Chondrocyte (in vitro differentiated cells): ENCODE data around the gene ARHGAP26. TPM values are rescaled to one million over a fixed set of nuclear protein-coding genes. Genes with fewer than 3 reads are reported as not detected.

Experiments used
- DNase-seq: peaks from one replicate; pipeline ENCODE4 v3.0.0; 2021; ENCODE audit warnings: mixed read lengths, low spot score
- H3K27ac Mint-ChIP-seq: one replicate; pipeline ENCODE4 v1.8.0; 2021; ENCODE audit warnings: mild to moderate bottlenecking, moderate library complexity, mixed read lengths; ENCODE audit not compliant: unreplicated experiment
- H3K27me3 Mint-ChIP-seq: 2 replicates; pipeline ENCODE4 v1.8.0; 2021; ENCODE audit warnings: low read depth, mixed read lengths
- H3K36me3 Mint-ChIP-seq: 2 replicates; pipeline ENCODE4 v1.8.0; 2021; ENCODE audit warnings: low read depth, mixed read lengths
- H3K4me1 Mint-ChIP-seq: 2 replicates; pipeline ENCODE4 v1.8.0; 2021; ENCODE audit warnings: low read depth, mild to moderate bottlenecking, mixed read lengths
- H3K4me3 Mint-ChIP-seq: one replicate; pipeline ENCODE4 v1.8.0; 2021; ENCODE audit warnings: mild to moderate bottlenecking, moderate library complexity, mixed read lengths; ENCODE audit not compliant: unreplicated experiment
- H3K9me3 Mint-ChIP-seq: 2 replicates; pipeline ENCODE4 v1.8.0; 2021; ENCODE audit warnings: low read depth, mixed read lengths
- CTCF ChIP-seq: fragments of 200-600 bp; sonication (generic); IDR thresholded peaks from 2 replicates; pipeline ENCODE4 v1.5.0; 2021; ENCODE audit warnings: antibody characterized with exemption, mild to moderate bottlenecking, moderate library complexity
- long read RNA-seq: library from polyadenylated mRNA; stranded (forward); transcript quantifications from one replicate; pipeline ENCODE4 v2.0.0, GENCODE V29; 2021
- total RNA-seq: library from RNA; stranded (reverse); gene quantifications from 3 replicates; pipeline ENCODE4 v1.2.1, GENCODE V29; 2021

Gene ARHGAP26
- 6.0 to 16.7 TPM (median 16.4 TPM) in 3 replicates for total RNA-seq
- long read RNA-seq, partial matches to known transcripts = 0 of 7 reads
- long read RNA-seq, other reads (novel, unspliced or antisense) = 5 of 7 reads

GRCh38 chr5:142769793-142770649 lies at the start of gene ARHGAP26:
ARHGAP26 (plus strand) TSS chr5:142770377; CDS start chr5:142770762, 385 bp downstream.
- H3K9me3 Mint-ChIP-seq = no peaks in the 10 kb centered on the region
- H3K27me3 Mint-ChIP-seq = no peaks in the 10 kb centered on the region
- peak; percentile 67 for TF ChIP-seq CTCF
- no peaks in the 10 kb centered on the region for H3K36me3 Mint-ChIP-seq
- DNase-seq = peak; percentile 98
- H3K27ac Mint-ChIP-seq = peak within 1 kb of the TSS; percentile 88
- peak within 1 kb of the TSS; percentile 96 for H3K4me3 Mint-ChIP-seq
- peaks cover 23% of the 10 kb centered on the region for H3K4me1 Mint-ChIP-seq

GRCh38 chr5:142720641-142721271 lies 49.4 kb upstream of the ARHGAP26 start:
- Mint-ChIP-seq H3K27ac (peak overlapping the region; percentile 41), H3K27me3 (no peaks in the 10 kb centered on the region), H3K4me3 (no peak overlapping the region), H3K9me3 (no peaks in the 10 kb centered on the region), H3K4me1 (peaks cover 61% of the 10 kb centered on the region), H3K36me3 (no peaks in the 10 kb centered on the region)
- TF ChIP-seq CTCF = no peak
- no peak for DNase-seq

GRCh38 chr5:142722146-142722545 lies 48.0 kb upstream of the ARHGAP26 start:
- H3K4me3 Mint-ChIP-seq = no peak overlapping the region
- H3K9me3 Mint-ChIP-seq = no peaks in the 10 kb centered on the region
- H3K4me1 Mint-ChIP-seq = peaks cover 69% of the 10 kb centered on the region
- DNase-seq = no peak
- no peak overlapping the region for H3K27ac Mint-ChIP-seq
- TF ChIP-seq CTCF = no peak
- no peaks in the 10 kb centered on the region for H3K36me3 Mint-ChIP-seq
- H3K27me3 Mint-ChIP-seq = no peaks in the 10 kb centered on the region

- Mint-ChIP-seq H3K9me3 (no peaks in the 10 kb centered on the region), H3K4me1 (peaks cover 65% of the 10 kb centered on the region), H3K27me3 (no peaks in the 10 kb centered on the region), H3K4me3 (no peak overlapping the region), H3K27ac (peak overlapping the region; percentile 29), H3K36me3 (no peaks in the 10 kb centered on the region)
- DNase-seq = no peak
- TF ChIP-seq CTCF = no peak
Observed at GRCh38 chr5:142722896-142723295, 47.3 kb upstream of the ARHGAP26 start.

- H3K36me3 Mint-ChIP-seq = no peaks in the 10 kb centered on the region
- TF ChIP-seq CTCF = no peak
Observed at GRCh38 chr5:142724821-142725220, 45.4 kb upstream of the ARHGAP26 start.

More at GRCh38 chr5:142724821-142725220, 45.4 kb upstream of the ARHGAP26 start:
- Mint-ChIP-seq H3K4me3 (no peak overlapping the region), H3K4me1 (peaks cover 57% of the 10 kb centered on the region), H3K9me3 (no peaks in the 10 kb centered on the region), H3K27me3 (no peaks in the 10 kb centered on the region), H3K27ac (peak overlapping the region; percentile 96)
- no peak for DNase-seq
